ENCODE results near the gene GLP2R. TPM values are rescaled to one million over a fixed set of nuclear protein-coding genes. Genes with fewer than 3 reads are reported as not detected.
A peak's percentile ranks its signal among the peaks of the same experiment; 100 is the strongest.

The GLP2R gene
- total RNA-seq, 1 donor, result 0.43 TPM

- TF ChIP-seq CTCF (IDR thresholded peaks at IDR 0.05; ENCODE audit: insufficient read depth, low read depth, low read length), result no peak
- DNase-seq (ENCODE audit: low read depth), result no peak
- H3K4me3 ChIP-seq (ENCODE audit: low read depth, low read length), result no peak overlapping the region
Observed at GRCh38 chr17:9878356-9878755, 52.6 kb downstream of the GLP2R start.

GRCh38 chr17:9878786-9879525 lies 53.2 kb downstream of the GLP2R start:
- H3K4me3 ChIP-seq (ENCODE audit: low read depth, low read length), result no peak overlapping the region
- peak; percentile 72 for DNase-seq (ENCODE audit: low read depth)
- TF ChIP-seq CTCF (IDR thresholded peaks at IDR 0.05; ENCODE audit: insufficient read depth, low read depth, low read length), result no peak

GRCh38 chr17:9880582-9880999 lies 54.9 kb downstream of the GLP2R start:
- peak; percentile 68 for DNase-seq (ENCODE audit: low read depth)
- no peak overlapping the region for H3K4me3 ChIP-seq (ENCODE audit: low read depth, low read length)
- TF ChIP-seq CTCF (IDR thresholded peaks at IDR 0.05; ENCODE audit: insufficient read depth, low read depth, low read length), result no peak

- no peak overlapping the region for H3K4me3 ChIP-seq (ENCODE audit: low read depth, low read length)
- no peak for DNase-seq (ENCODE audit: low read depth)
- TF ChIP-seq CTCF (IDR thresholded peaks at IDR 0.05; ENCODE audit: insufficient read depth, low read depth, low read length), result no peak
Observed at GRCh38 chr17:9883451-9883850, 57.7 kb downstream of the GLP2R start.

- no peak overlapping the region for H3K4me3 ChIP-seq (ENCODE audit: low read depth, low read length)
- no peak for TF ChIP-seq CTCF (IDR thresholded peaks at IDR 0.05; ENCODE audit: insufficient read depth, low read depth, low read length)
- DNase-seq (ENCODE audit: low read depth), result no peak
Observed at GRCh38 chr17:9886141-9886930, 60.6 kb downstream of the GLP2R start.

- TF ChIP-seq CTCF (IDR thresholded peaks at IDR 0.05; ENCODE audit: insufficient read depth, low read depth, low read length), result no peak
- DNase-seq (ENCODE audit: low read depth), result no peak
- no peak overlapping the region for H3K4me3 ChIP-seq (ENCODE audit: low read depth, low read length)
Observed at GRCh38 chr17:9887508-9887907, 61.8 kb downstream of the GLP2R start.

All from fibroblast of villous mesenchyme (primary cell).